GM04503 (cell line): ENCODE data around the gene MAP2K1.
"Not testable (repeated sequence)": the region's sequence is repeated elsewhere in the genome, so short reads cannot be mapped to it uniquely, and the experiment has no call there.

Experiments used
- DNase-seq: peaks from one replicate; pipeline ENCODE4 v3.0.0-alpha.2; 2012; ENCODE audit warnings: low read depth

MAP2K1 gene

GRCh38 chr15:66386204-66387123, at the start of gene MAP2K1:
MAP2K1 (plus strand) TSS chr15:66386912; CDS start chr15:66387348, 436 bp downstream.
- peak; percentile 75 for DNase-seq

DNA sequence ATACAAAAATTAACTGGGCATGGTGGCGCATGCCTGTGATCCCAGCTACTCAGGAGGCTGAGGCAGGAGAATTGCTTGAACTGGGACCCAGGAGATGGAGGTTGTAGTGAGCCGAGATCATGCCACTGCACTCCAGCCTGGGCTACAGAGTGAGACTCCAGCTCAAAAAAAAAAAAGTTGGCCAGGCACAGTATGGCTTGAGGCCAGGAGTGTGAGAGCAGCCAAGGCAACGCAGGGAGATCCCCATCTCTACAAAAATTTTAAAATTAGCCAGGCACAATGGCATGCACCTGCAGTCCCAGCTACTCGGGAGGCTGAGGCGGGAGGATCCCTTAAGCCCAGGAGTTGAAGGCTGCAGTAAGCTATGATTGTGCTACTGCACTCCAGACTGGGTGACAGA, 38.2 kb upstream of the MAP2K1 start:
- not testable (repeated sequence) for DNase-seq

DNA sequence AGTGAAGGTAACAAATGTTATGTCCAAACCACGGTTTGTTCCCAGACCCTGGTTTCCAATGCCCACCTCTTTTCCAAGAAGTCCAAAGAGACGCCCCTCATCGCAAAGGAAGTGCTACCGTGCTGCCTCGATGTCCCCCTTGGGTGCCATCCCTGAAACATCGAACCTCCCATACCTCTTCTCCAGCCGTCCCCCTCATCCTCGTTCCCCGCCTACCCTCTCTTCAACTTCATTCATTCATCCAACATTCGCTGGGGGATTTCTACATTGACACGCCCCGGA, 30.7 kb upstream of the MAP2K1 start:
- no peak for DNase-seq

DNA sequence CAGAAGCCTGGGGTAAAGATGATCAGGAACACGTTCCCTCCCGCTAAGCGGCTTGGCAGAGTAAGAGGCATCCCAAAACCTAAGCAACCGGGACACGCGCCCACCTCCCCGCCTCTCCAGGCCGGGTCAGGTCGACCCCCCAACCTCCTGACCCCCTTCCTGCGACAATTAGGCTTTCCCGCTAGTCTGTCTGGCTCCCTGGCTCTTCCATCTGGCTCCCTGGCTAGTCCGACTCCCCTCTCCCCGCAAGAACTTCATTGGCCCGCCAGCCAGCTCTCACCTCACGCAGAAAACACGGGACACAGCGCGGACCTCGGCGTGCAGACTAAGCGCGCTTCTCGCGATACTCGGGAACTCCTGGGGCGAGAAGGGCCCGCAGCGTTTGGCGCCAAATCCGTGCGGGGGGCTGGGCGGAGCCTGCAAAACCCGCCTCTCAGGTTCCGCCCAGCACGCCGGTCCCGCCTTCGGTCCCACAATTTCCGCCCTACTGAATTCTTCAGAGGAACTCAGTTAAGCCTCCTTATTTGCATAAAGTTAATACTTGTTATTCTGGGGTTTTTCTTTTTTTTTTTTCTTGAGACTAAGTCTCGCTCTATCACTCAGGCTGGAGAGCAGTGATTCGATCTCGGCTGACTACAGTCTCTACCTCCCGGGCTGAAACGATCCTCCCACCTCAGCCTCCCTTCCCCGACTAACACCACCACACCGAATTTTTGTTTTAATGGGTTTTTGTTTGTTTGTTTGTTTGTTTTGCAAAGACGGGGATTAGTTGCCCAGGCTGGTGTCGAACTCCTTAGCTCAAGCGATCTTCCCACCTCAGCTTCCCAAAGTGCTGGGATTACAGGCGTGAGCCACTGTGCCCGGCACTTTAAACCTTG, 30.1 kb upstream of the MAP2K1 start, which contains the start of gene TIPIN:
TSS of gene TIPIN (minus strand) at position 327 of the 878 bp plus-strand sequence. CDS start 3,738 bp downstream, outside the sequence.
- DNase-seq = peak; percentile 65

DNA sequence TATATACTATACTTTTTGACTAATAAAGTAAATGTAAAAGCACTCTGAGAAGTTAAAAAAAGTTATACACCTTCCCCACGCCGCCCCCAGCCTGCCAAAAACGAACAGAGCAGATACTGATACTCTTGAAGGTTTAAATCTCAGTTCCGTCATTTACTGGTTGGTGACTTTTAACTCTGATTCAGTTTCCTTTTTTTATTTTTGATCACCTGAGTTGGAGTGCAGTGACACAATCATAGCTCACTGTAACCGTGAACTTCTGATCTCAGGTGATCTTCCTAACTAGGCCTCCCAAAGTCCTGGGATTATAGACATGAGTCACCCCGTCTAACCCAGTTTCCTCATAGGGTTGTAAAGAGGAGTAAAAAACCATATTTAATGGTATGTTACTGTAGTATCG, 27.0 kb upstream of the MAP2K1 start:
- DNase-seq = no peak

GRCh38 chr15:66361745-66362460, 24.8 kb upstream of the MAP2K1 start:
- DNase-seq = not testable (repeated sequence)

DNA sequence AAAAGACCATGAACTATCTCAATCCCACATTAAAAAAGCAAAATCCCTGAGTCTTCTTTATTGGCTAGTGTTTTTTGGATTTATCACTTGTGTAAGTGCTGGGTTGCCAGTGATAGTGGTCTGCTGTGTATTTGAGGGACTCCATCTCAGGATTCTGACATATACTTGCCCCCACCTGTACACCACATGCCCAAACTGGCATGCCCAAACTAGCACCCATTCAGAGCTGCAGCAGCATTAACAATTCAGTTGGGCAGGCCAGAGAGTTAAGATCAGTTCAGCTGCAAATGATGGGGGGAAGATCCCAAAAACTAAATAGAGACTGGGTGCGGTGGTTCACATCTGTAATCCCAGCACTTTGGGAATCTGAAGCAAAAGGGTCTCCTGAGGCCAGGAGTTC, 23.9 kb upstream of the MAP2K1 start:
- DNase-seq = no peak

DNA sequence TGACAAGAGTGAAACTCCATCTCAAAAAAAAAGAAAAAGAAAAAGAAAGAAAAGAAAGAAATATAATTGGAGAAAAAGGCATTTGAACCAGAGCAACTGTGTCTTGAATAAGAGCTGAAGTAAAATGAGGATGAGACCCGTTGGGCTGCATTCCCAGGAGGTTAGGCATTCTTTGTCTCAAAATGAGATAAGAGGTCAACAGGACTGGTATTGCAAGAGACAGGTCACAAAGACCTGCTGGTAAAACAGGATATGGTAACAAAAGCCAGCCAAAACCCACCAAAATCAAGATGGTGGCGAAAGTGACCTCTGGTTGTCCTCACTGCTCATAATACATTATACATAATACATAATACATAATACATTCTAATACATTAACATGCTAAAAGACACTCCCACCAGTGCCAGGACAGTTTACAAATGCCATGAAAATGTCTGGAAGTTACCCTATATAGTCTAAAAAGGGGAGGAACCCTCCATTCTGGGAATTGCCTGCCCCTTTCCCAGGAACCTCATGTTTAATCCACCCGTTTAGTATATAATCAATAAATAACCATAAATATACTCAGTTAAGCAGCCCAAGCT, 21.7 kb upstream of the MAP2K1 start:
- DNase-seq = no peak

DNA sequence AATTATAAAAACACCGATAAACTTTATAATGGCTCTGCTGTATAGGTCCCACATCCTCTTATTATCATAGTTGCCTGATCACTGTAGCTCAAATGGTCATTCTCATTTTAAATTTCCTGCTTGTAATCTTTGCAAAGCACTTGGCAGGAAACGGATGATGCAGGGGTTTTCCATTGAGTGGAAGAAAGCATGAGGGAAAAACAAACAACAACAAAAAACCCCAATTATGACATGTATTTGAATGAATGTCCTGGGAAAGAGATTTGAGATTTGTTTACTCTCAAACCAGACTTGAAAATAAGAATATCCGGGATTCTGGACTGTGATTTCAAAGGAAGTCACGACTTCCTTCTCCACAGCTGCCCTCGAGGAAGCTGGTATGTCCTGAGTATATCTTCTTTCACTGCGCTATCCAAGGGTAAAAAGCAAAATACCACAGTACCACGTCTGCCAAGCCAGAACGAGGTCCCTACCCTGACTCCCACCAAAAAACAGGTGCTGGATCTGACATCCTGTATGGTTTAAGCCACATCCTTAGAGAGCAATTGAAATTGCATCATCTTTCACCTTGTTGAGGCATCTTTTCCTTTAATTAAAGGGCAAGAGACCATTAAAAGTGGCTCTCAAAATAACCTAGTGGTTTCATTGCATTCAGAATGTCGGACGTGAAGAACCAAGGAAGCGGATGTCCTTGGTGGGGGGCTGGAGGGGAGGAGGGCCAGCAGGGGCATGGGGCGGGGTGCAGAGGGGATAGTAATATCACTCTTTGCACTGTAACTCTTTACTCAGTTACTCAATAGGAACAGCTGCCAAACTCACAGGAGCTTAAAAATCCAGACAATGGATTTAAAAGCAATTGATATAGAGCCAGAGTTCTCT, 16.7 kb upstream of the MAP2K1 start:
- no peak for DNase-seq

GRCh38 chr15:66374179-66374578, 12.5 kb upstream of the MAP2K1 start:
- DNase-seq = no peak

- DNase-seq = no peak
These were observed 7.8 kb upstream of the MAP2K1 start for GRCh38 chr15:66378814-66379430.

GRCh38 chr15:66381376-66381775, 5.3 kb upstream of the MAP2K1 start:
- DNase-seq = not testable (repeated sequence)

- no peak for DNase-seq
These were observed 691 bp downstream of the MAP2K1 start for GRCh38 chr15:66387163-66388042.

- DNase-seq = no peak
These were observed 1.3 kb downstream of the MAP2K1 start for GRCh38 chr15:66388043-66388363.

DNA sequence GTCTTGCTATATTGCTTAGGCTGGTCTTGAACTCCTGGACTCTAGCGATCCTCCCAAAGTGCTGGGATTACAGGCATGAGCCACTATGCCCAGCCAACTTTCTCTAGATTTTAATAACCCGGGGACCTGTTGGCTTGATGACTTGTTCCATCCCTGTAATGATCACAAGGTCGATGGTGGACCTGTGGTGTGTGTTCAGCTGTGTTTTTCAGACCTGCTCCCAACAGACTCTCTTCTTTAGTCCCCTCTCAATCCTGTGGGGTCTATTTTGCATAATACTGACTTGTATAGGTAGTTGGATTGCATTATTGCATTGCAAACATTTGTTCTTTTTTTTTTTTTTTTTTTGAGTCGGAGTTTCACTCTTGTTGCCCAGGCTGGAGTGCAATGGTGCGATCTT, 1.9 kb downstream of the MAP2K1 start:
- no peak for DNase-seq

GRCh38 chr15:66389098-66389858, 2.6 kb downstream of the MAP2K1 start:
- no peak for DNase-seq

DNA sequence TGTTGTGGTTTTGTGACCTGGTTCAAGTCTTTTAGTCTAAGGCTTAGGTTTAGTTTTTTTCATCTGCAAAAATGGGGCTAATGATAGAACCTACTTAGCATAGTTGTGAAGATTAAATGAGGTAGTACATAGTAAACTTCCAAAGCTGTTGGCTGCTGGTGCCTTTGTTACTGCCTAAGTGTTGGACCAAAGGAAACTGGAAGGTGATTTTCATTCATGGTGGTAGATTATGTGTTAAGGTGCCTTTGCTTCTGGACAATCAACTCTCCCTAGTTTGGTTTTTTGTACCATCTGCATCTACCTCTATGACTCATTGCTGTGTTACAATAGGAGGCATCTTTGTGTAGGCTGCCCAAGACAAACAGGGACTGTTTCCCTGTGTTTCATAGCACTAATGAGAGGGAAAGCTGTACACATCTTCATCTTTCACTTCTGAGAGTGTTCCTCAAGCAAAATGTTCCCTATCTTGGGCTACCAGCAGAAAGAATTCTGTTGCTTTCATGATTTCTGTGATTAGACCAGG, 3.2 kb downstream of the MAP2K1 start:
- no peak for DNase-seq

DNA sequence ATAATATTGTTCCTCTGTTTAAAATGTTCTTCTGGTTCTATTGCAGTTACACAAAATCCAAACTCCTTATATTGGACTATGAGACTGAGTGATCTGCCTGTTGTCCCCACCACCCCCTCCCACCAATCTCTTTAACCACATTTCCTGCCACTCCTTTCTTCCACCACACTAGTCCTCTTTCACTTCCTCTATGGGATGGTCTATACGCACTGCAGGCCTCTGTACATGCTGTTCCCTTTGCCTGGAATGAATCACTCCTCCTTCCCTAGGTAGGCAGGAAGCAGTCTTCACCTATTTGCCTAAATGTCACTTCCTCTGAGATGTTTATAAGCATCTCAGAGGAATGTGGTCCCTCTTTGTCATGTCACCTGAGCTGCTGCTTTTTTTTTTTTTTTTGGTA, 4.0 kb downstream of the MAP2K1 start:
- no peak for DNase-seq

DNA sequence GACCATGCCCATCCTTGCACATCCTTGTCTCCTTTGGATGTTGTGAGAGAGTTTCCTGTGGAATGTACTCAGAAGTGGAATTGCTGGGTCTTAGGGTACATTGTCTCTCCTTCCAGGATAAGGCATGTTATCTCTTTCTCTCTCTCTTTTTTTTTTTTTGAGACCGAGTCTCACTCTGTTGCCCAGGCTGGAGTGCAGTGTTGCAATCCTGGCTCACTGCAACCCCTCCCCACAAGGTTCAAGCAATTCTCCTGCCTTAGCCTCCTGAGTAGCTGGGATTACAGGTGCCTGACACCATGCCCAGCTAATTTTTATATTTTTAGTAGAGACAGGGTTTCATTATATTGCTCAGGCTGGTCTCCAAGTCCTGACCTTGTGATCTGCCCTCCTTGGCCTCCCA, 6.3 kb downstream of the MAP2K1 start:
- not testable (repeated sequence) for DNase-seq
